Measurements from ENCODE around the gene MCHR1.

MCHR1 gene

GRCh38 chr22:40728731-40729189 lies 49.5 kb downstream of the MCHR1 start:
- no peak for TF ChIP-seq CTCF (conservative IDR thresholded peaks at IDR 0.05; ENCODE audit: low read length)
- peak; percentile 46 for DNase-seq (ENCODE audit: low read depth)

GRCh38 chr22:40729284-40729683 lies 50.0 kb downstream of the MCHR1 start:
- no peak for TF ChIP-seq CTCF (conservative IDR thresholded peaks at IDR 0.05; ENCODE audit: low read length)
- no peak overlapping the region for H3K4me3 ChIP-seq (ENCODE audit: low read length)
- DNase-seq (ENCODE audit: low read depth) = no peak

More at GRCh38 chr22:40728731-40729189, 49.5 kb downstream of the MCHR1 start:
- no peak overlapping the region for H3K4me3 ChIP-seq (ENCODE audit: low read length)

Measured in AG10803 (cell line).